ENCODE measurements around the gene CSNK2A3.

CSNK2A3 gene

DNA sequence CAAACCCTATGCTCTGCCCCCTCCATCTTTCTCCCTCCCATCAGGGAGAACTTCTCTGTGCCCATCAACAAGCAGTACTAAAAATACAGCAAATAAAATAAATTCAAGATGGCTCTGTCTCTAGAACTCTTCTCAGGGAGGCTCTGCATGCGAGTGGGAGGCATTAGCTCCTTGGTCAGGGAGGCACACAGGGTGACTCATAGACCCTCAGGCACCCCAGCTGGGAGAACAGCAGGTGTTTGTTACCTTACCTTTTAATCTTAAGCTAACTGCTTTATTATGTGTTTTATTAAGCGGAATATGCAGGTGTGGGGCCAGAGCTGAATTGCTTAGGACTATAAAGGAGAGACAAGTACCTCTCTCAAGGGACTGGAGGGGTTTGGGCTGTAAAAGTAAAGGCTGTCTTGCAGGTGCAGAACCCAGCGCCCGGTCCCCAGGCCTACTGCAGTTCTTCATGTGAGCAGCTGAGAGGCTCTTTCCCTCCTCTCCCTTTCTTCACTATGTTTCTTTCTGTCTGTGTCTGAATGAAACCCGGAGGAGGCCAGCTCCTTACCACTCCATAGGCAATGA lies 20.8 kb downstream of the CSNK2A3 start:
- no peak for DNase-seq

DNA sequence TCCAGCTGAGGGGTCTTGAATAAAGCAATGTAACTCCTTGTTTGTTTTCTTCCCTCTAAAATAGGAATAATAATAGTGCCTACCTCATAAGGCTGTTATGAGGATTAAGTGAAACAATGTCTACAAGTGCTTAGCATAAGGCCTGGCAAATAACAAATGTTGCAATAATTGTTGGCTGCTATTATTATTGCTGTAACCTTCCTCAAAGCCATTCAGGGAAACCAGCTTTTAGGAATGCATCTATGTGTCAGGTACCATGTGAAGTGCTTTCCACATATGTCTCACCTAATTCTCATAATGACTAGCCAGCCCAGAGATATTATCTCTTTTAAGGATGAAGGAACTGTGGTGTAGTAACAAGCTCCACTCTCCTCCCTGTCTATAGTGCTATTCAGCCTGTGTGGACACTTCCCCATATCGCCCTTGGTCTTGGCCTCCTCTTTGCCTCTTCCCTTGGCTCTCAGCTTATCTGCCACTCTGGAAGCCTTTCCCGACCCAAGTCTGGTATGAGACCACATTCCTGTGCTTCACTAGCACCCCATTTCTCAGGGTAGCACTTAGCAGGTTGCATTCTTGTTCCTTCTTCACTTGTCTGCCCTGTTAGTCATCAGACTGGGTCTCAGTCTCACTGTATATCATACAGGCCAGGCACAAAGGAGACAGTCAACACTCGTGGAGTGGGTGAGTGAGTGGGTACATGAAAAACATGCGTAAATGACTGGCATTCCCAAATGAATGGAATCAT lies 23.8 kb downstream of the CSNK2A3 start:
- DNase-seq: no peak

DNA sequence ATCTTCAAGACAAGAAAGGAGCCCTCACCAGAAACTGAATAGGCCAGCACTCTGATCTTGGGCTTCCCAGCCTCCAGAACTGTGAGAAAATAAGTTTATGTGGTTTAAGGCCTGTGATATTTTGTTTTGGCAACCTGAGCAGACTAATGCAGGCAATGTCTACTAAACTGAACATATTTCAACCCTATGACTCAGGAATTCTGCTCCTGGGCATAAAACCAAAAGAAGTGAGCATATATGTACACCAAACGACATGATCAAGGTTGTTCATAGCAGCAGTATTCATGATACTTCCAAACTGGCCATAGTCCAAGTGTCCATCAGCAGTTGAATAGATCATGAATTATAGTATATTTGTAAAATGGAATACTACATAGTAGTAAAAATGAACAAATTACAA lies 29.0 kb downstream of the CSNK2A3 start:
- DNase-seq: no peak

DNA sequence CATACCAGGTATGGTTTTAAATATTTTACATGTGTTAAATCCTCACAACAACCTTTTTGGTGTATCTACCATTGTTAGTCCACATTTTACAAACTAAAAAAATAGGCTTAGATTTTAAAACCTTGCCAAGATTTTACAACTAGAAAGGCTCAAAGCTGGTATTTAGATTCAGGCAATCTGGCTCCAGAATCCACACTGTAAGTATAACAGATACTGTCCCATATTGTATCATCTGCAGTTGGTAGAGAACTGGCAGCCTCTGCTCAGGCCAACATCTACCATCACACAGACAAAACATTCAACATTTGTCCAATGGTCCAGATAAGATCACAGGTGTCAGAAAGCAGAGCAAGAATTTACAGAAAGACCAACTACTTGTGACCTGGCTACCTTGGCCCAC lies 30.9 kb downstream of the CSNK2A3 start:
- no peak for DNase-seq

DNA sequence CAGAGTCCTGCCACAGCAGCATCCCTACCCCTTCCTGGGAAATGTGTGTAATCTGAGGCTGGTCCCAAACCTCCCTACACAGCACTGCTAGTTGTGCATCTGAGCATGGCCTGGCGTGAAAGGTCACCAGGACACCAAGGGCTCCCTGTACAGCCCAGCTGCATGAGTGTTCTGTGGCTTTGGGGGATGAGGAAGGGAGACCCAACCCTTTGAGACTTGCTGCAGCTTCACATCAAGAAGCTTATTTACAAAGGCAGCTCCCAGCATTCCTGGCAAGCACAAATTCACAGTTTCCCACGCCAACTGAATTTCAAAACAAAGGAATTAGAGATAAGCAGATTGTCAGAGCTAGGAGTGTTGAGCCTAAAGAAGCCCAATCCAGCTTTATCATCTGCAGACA lies 32.2 kb downstream of the CSNK2A3 start:
- no peak for DNase-seq

DNA sequence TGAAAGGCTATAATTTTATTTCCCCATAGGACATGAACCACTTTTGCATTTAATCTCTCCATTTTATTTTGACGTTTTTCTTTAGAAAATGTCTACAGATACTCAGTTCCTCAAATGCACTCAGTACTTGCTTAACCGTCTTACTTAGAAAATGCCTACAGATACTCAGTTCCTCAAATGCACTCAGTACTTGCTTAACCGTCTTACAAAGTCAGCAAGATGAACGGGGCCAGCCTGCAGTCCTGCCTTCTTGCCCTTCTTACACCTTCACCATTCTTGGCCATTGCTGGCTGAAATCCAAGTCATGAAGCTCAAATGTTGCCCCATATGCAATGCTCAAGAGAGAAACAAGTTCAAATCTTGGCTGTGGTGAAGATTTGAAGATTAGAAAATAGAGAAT lies 34.1 kb downstream of the CSNK2A3 start:
- DNase-seq: no peak

DNA sequence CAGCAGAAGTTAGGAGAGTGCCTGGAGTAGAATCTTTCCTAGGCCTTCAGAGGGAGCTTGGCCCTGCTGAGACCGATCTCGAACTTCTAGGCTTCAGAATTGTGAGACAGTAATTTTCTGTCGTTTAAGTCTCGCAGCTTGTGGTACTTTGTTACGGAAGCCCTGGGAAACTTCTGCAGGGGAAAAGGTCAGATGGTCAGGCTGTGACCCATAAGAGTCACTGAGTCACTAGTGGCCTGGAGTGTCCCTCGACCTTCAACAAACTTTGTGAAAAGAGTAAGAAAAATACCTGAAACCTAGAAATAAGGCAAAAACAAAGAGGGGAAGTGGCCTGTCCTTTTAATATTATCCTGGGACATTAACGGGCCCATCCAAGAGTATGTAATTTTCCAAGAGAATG lies 34.6 kb downstream of the CSNK2A3 start:
- no peak for DNase-seq

DNA sequence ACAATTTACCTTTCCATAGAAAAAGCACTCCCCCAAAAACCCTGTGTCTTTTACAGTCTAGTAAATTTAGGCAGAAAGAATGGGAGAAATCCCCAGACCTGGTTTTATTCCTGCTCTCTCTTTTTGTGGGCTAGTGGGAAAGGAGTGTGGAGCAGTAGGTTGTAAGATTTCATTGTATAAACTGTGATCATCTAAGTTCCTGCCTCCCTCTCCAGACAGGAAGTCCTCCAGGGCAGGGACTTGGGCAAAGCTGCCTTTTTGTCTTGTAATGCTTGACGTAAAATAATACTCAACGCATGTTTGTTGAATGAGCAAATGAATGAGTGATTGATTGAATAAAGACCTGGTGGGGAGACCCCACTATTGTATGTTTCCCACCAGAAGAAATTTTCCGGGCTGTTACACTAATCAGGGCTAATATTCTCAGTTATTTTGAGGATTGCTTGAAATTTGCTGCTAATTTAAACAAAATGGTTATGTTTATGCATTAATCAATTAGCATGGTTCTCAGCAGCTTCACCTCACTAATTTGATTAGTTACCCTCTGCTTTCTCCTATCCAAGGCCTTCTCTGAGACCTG lies 36.3 kb downstream of the CSNK2A3 start:
- no peak for DNase-seq

DNA sequence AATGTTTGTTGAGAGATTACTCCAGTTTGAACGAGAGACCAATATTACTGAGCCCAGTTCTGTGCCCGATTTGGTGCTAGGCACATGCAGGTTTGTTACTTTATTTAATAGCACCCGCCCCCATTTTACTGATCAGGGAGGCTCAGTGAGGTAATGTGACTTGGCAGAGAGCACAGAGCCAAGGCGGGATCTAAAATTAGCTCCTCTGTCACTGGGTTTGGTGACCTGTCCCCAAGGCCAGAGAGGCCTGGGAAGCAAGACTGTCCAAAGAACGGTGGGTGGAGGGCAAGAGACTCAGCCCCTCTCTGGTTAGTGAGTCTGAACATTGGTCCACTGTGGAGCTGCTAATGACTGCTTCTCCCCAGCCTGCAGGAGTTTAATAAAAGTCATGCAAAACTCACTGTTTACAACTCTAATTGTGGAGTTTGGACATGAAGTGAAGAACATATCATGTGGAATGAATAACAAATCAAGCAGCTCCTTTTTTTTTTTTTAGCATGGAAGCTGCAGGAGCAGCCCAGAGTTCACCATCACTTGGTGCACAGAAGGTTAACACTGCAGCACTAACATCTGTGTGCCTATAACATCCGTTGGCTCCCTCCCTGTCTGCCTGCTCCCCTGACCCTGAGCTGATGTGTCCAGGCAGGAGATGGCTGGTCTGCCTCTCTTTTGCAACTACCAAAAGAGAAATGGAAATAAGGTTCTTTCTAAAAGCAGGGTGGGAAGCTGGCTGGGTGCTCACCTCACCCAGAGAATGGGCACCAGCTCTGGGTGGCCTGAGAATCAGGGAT lies 39.0 kb downstream of the CSNK2A3 start:
- no peak for DNase-seq

DNA sequence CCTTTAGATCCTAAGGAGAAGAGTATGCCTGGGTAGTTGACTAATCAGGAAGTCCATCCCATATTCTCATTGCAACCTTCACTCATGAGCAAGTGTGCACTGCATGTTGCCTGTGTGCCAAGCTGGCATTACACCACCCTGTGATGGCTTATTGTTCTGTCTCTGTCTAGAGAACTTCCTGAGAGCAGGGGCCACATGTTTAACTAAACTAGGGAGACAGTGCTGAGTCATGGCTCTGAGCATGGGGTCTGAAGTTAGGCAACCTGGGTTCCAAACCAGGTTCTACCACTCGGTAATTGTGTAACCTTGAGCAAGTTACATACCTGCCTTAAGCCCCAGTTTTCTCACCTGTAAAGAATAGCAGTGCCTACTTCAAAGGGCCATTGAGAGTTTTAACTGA lies 39.6 kb downstream of the CSNK2A3 start:
- no peak for DNase-seq

DNA sequence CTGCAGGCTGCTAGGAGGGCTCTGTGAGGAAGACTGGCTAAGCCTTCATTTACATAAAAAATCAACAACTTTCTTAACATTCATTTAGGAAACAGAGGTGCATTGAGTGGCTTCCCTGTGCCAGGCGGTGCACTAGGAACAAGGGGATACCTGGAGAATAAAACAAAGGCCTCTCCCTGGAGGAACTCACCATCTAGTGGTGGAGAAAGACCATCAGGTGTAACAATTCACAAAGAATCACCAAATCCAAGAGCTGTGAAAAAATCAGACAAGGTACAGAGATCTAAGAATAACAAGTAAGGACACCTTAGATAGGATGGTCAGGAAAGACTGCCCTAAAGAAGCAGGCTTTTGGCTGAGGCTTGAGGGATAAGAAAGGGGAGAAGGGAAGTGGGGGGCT lies 40.3 kb downstream of the CSNK2A3 start:
- DNase-seq: no peak

DNA sequence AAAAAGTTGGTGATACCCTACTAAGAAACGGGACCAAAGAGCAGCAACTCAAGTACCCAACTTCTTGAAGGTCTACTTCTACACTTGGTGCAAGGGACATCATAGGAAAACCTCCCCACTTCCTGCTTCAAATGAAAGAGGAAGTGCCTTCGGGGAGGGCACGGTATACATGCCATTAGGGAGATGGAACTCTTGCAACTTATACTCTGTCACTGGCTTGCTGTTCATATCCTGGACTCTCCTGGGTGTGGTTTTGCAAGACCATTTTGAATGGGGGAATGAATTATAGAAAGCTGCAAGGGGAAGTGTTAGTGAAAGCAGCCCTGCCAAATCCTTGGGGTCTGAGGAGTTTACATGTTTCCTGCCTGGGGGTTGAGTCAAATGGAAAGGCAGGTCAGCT lies 41.9 kb downstream of the CSNK2A3 start:
- DNase-seq: no peak

DNA sequence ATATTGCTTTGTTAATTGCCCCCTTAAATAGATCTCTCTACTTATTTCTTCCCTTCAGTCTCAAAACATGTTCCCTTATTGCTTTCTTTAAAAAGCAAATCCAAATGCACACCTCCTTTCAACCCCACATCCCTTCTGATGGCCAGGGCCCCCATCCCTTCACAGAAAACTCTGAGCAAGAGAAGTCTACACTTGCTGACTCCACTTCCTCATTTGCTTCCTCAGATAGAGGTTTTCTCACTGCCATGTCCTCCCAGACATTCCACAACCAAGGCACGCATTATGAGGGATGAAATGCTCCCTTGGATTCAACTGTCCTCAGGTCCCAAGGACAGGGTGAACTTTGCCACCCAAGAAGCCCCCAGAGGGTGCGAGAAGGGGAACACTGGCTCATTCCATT lies 43.1 kb downstream of the CSNK2A3 start:
- DNase-seq: no peak

DNA sequence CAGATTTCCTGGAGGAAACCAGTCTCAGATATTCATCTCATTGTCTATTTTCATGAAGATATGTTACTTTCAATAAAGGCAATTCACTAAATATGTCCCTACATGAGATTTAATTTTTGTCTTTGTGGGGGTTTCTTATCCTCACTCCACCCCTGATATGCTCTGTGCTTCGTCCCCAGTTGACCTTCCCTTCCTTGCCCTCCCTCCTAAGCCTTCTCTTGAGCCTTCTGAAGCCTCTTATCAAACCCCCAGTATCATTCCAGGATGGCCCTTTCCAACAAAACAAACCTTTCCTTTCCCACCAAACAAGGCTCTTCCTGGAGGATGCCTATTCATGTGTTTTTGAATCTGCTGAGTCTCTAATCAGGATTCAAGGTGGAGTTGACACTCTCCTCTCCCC lies 44.8 kb downstream of the CSNK2A3 start:
- no peak for DNase-seq

DNA sequence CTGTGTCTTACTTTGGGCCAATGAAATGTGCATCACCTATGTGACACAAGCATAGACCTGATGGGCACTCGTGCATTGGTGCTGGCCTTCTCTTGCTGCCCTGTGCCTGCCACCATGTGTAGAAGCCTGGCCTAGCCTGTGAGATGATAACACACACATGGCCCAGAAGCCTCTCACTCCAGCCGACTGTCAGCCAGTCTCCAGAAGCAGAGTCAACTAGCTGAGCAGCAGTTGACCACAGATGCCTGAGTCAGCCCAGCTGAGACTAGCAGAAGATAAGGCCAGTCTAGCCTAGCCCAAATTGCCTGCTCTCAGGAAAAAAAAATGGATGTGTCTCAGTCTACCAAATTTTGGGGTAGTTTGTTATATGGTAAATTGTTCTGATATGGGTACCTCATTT lies 46.2 kb downstream of the CSNK2A3 start:
- DNase-seq: no peak

DNA sequence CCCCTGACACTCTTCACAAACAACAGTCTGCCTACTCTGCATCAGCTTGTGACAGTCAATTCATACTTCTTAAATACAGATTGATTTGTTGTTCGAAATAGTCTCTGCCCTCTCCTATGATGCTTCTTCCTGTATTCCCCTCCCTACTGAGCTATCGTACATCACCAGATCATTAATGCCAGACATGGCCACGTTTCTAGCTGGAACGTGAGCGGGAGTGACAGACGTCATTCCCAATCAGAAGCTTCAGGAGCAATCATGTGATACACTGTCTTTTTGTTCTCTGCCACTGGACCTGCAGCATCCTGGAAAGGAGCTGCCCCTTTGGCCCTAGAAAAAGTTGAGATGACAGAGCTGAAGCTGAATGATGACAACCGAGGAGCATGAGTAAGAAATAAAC lies 48.5 kb downstream of the CSNK2A3 start:
- DNase-seq: no peak

DNA sequence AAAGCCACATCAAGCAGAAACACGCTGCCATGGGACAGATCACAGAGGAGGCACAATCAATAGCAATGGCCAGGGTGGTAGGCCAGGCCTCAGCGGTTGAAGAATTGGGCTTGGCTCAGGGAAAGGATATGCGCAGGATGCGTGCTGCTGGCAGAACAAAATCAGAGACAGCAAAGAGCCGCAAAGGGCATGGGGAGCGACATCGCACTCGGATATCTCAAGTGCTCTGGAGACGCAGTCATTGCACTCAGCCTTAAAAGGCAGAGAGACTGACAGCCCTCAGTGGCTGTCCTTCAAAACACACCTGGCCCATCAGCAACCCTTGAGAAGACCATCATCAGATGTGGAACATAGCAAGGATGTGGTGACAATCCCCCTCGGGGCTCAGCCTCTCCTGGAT lies 50.5 kb downstream of the CSNK2A3 start:
- no peak for DNase-seq
